K562 (cell line): ENCODE data around the gene KRT28. TPM values are rescaled to one million over a fixed set of nuclear protein-coding genes. Genes with fewer than 3 reads are reported as not detected.
A peak's percentile ranks its signal among the peaks of the same experiment; 100 is the strongest.

Experiments
- ATAC-seq: fragments of 200-7000 bp; cut with Tn5 transposase; 3 replicates; pipeline ENCODE4 v1.9.1; 2020; ENCODE audit warnings: moderate library complexity
- BruUV-seq: library from RNA; stranded (reverse); fragments of 400-500 nt; replicated peaks from 2 replicates; lab custom pipeline; 2021; lab: Mats Ljungman, UMichigan
- CTCF ChIA-PET: fragments of 300-600 bp; formaldehyde crosslinking; extraction: SDS; loops from one replicate; lab custom pipeline; 2021; ENCODE audit warnings: low intra/inter-chr PET ratio; lab: Yijun Ruan, JAX
- POLR2A ChIA-PET: fragments of 300-600, 350-650 bp; sonication (Branson Sonifier 250); formaldehyde crosslinking; extraction: SDS; loops from one replicate; lab custom pipeline; 2021; ENCODE audit warnings: antibody characterized with exemption, inconsistent platforms; lab: Yijun Ruan, JAX
- DNase-seq, 4 experiments: peaks; one replicate each; pipeline versions ENCODE4 v3.0.0 to v3.0.0-alpha.2; 2011 to 2018; ENCODE audit warnings: low spot score in 3 of 4, mixed read lengths in 3 of 4; ENCODE audit errors: extremely low read depth in 1 of 4
- FAIRE-seq: peaks from 2 replicates; lab custom pipeline; 2011; peaks lifted over from hg19 to GRCh38; lab: Jason Lieb, UNC
- H2AFZ ChIP-seq: 2 replicates; pipeline ENCODE4 v1.6.0; 2011; ENCODE audit warnings: low read depth, low read length, control low read depth, inconsistent platforms
- H3K27ac ChIP-seq: fragments of 200-600 bp; 3 replicates; pipeline ENCODE4 v1.8.0; 2011; ENCODE audit warnings: low read depth, mild to moderate bottlenecking, control low read depth, inconsistent platforms, low read length, moderate library complexity, mixed read lengths; ENCODE audit errors: extremely low read depth
- H3K27me3 ChIP-seq, 2 experiments: fragments of 300-600 bp in 1 of 2; 2 replicates in 1 of 2; 3 replicates in 1 of 2; pipeline versions ENCODE4 v1.6.0 to v1.8.0; 2011; ENCODE audit warnings: inconsistent platforms in 2 of 2, low read length in 2 of 2, mild to moderate bottlenecking in 1 of 2, mixed read lengths in 1 of 2, moderate library complexity in 1 of 2; ENCODE audit not compliant: control insufficient read depth in 2 of 2, insufficient read depth in 2 of 2
- H3K36me3 ChIP-seq: fragments of 300-600 bp; 3 replicates; pipeline ENCODE4 v1.8.0; 2011; ENCODE audit warnings: mild to moderate bottlenecking, low read length, inconsistent platforms; ENCODE audit not compliant: control insufficient read depth, insufficient read depth
- H3K4me1 ChIP-seq, 2 experiments: fragments of 200-600 bp in 1 of 2; replicated peaks in 1 of 2; 2 replicates in 1 of 2; 3 replicates in 1 of 2; pipeline versions ENCODE4 v1.5.1 to v1.8.0; 2011; ENCODE audit warnings: inconsistent platforms in 2 of 2, low read length in 2 of 2, mild to moderate bottlenecking in 1 of 2, mixed read lengths in 1 of 2, moderate library complexity in 1 of 2; ENCODE audit not compliant: control insufficient read depth in 2 of 2, insufficient read depth in 2 of 2
- H3K4me2 ChIP-seq: 2 replicates; pipeline ENCODE4 v1.6.1; 2011; ENCODE audit warnings: low read length, control low read depth, inconsistent platforms, mixed read lengths; ENCODE audit not compliant: insufficient read depth
- H3K4me3 ChIP-seq: fragments of 200-600 bp; sonication (generic), shearing (Covaris generic); 2 replicates; pipeline ENCODE4 v1.5.1; 2016; ENCODE audit warnings: control low read depth, inconsistent platforms
- H3K79me2 ChIP-seq: fragments of 200-600 bp; 3 replicates; pipeline ENCODE4 v1.8.0; 2011; ENCODE audit warnings: low read length, inconsistent platforms; ENCODE audit not compliant: control insufficient read depth, insufficient read depth
- H3K9ac ChIP-seq, 2 experiments: 2 replicates each; pipeline versions ENCODE4 v1.6.0 to v1.6.1; 2011; ENCODE audit warnings: low read depth in 2 of 2, low read length in 2 of 2, control low read depth in 1 of 2, inconsistent platforms in 1 of 2, mild to moderate bottlenecking in 1 of 2, mixed read lengths in 1 of 2; ENCODE audit not compliant: insufficient read depth in 1 of 2
- H3K9me1 ChIP-seq: one replicate; pipeline ENCODE4 v1.6.0; 2011; ENCODE audit warnings: inconsistent platforms, mild to moderate bottlenecking, low read length, moderate library complexity; ENCODE audit not compliant: control insufficient read depth, insufficient read depth
- H3K9me3 ChIP-seq: replicated peaks from 2 replicates; pipeline ENCODE4 v1.5.1; 2011; ENCODE audit warnings: low read depth, low read length, inconsistent platforms; ENCODE audit not compliant: control insufficient read depth, insufficient read depth
- H4K20me1 ChIP-seq: replicated peaks from 2 replicates; pipeline ENCODE4 v1.6.1; 2011; ENCODE audit warnings: low read length, inconsistent platforms, mixed read lengths; ENCODE audit not compliant: control insufficient read depth, insufficient read depth
- NR4A1 ChIP-seq, 2 experiments: fragments of 250-450 bp in 1 of 2; fragments of 450-650 bp in 1 of 2; sonication (Bioruptor Pico) in 1 of 2; IDR thresholded peaks; 2 replicates each; pipeline versions ENCODE4 v1.4.0 to v1.6.1; 2016 to 2020; ENCODE audit warnings: mild to moderate bottlenecking in 2 of 2, missing compliant biosample characterization in 1 of 2, missing genetic modification characterization in 1 of 2, moderate library complexity in 1 of 2
- PRPF4 ChIP-seq: fragments of 200-400 bp; formaldehyde crosslinking; IDR thresholded peaks from one replicate; pipeline ENCODE4 v1.6.1; 2017; ENCODE audit warnings: low read length, low read depth, mild to moderate bottlenecking; ENCODE audit not compliant: insufficient read depth, poor library complexity, severe bottlenecking
- ZNF408 ChIP-seq: fragments of 250-450 bp; sonication (Bioruptor Pico); IDR thresholded peaks from 2 replicates; pipeline ENCODE4 v1.4.0; 2020; ENCODE audit warnings: low read depth, mild to moderate bottlenecking, moderate library complexity
- WGBS: fragments of 100-300 bp; shearing (Covaris generic); methylation state at CpG from one replicate; pipeline ENCODE4 v1.1.6; 2016; ENCODE audit warnings: low coverage, mixed read lengths; ENCODE audit not compliant: insufficient coverage; ENCODE audit errors: missing lambda C conversion rate; 5-methylcytosine and 5-hydroxymethylcytosine counted together
- in situ Hi-C: fragments of 300-500 bp; cut with MboI; formaldehyde crosslinking; loops from 4 replicates; pipeline ENCODE4 v1.15.0; 2018; ENCODE audit warnings: inconsistent platforms, mixed read lengths
- intact Hi-C: fragments of 100-400 bp; cut with micrococcal nuclease; formaldehyde crosslinking; loops from 2 replicates; pipeline ENCODE4 v1.14.2; 2022
- polyA plus RNA-seq, 8 experiments: library from polyadenylated mRNA; depleted of rRNA in 4 of 8; stranded (reverse) in 5 of 8; unstranded in 3 of 8; fragments of >200 nt; fragmentation: Nextera tagmentation in 2 of 8; fragmentation: Illumina TruSeq in 1 of 8; extraction: Ambion mirVana in 2 of 8; extraction: Trizol in 1 of 8; gene quantifications; 2 replicates each; pipeline versions ENCODE4 v1.2.1 to v1.2.3, GENCODE V29; 2011 to 2014; ENCODE audit warnings: inconsistent platforms in 1 of 8, missing spikeins in 1 of 8
- total RNA-seq, 7 experiments: library from RNA; depleted of rRNA in 6 of 7; stranded (reverse); fragments of >200 nt in 6 of 7; fragmentation: Illumina TruSeq in 2 of 7; extraction: Trizol in 2 of 7; gene quantifications; 2 replicates each; pipeline versions ENCODE4 v1.2.1 to v1.2.3, GENCODE V29; 2011 to 2021; ENCODE audit warnings: low replicate concordance in 1 of 7
- TF ChIP-seq, protein P1 (sequence below): fragments of 150-350 bp; conservative IDR thresholded peaks from 2 replicates; pipeline ENCODE4 v1.6.1; 2014; ENCODE audit warnings: low read length

The KRT28 gene
- total and polyA plus RNA-seq, 9 of the 15 experiments (the other 6 are each of a cell fraction or from before 2014, with no cell fraction given), result not detected

DNA sequence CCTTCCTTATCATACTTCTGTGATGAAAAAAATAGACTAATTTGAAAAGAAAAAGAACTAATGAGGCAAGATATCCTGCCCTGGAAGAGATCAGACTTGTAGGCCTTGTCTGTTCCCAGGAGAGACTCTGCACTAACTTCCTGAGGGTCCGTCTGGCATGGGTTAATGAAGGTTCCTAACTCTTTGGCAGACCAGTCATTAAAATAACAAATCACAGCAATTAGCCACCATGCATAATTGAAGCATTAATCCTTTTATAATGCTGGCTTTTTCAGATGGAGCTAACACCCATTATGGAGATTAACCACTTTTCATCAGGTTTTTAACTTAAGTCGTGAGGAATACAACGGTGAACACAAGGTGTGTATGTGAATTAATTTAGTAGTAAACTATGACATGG lies 33.1 kb upstream of the KRT28 start:
- Histone ChIP-seq H3K36me3 (peaks cover 36% of the 10 kb centered on the region), H3K27me3 (no peaks in the 10 kb centered on the region), H4K20me1 (no peaks in the 10 kb centered on the region), H3K4me3 (no peak overlapping the region)
- in situ Hi-C loops, result no loop called here
- TF ChIP-seq PRPF4, result no peak
- no peak for TF ChIP-seq ZNF408 (CRISPR knock-in tag)
- TF ChIP-seq, protein P1, sequence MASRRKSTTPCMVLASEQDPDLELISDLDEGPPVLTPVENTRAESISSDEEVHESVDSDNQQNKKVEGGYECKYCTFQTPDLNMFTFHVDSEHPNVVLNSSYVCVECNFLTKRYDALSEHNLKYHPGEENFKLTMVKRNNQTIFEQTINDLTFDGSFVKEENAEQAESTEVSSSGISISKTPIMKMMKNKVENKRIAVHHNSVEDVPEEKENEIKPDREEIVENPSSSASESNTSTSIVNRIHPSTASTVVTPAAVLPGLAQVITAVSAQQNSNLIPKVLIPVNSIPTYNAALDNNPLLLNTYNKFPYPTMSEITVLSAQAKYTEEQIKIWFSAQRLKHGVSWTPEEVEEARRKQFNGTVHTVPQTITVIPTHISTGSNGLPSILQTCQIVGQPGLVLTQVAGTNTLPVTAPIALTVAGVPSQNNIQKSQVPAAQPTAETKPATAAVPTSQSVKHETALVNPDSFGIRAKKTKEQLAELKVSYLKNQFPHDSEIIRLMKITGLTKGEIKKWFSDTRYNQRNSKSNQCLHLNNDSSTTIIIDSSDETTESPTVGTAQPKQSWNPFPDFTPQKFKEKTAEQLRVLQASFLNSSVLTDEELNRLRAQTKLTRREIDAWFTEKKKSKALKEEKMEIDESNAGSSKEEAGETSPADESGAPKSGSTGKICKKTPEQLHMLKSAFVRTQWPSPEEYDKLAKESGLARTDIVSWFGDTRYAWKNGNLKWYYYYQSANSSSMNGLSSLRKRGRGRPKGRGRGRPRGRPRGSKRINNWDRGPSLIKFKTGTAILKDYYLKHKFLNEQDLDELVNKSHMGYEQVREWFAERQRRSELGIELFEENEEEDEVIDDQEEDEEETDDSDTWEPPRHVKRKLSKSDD, result no peak
- TF ChIP-seq NR4A1 (CRISPR knock-in tag; IDR thresholded peaks at IDR 0.05), result no peak
- no peak for TF ChIP-seq NR4A1 (tag; IDR thresholded peaks at IDR 0.05)
- TF ChIP-seq, all 486 proteins: peak for 0
- no peak for ATAC-seq
- Histone ChIP-seq H3K4me1 (peaks cover 2 to 18% of the 10 kb centered on the region in 2 experiments; a peak in 3 of 5 replicates), H3K79me2 (peaks cover 33% of the 10 kb centered on the region), H2AFZ (no peak overlapping the region), H3K4me2 (no peak overlapping the region), H3K9ac (no peak overlapping the region), H3K9me1 (no peaks in the 10 kb centered on the region), H3K9me3 (no peaks in the 10 kb centered on the region), H3K27ac (0 out of 3 replicates have a peak overlapping the region, but pooled peaks have one; percentile 19)
- WGBS, result 92% methylated on average over 3 of the region's 3 CpGs
- CTCF ChIA-PET, result no interaction called here
- no TSS peak for BruUV-seq
- POLR2A ChIA-PET, result interaction anchor here (1.3 to 2.6 kb wide), 3 partner anchors 10 to 24 kb away, joined by 3 to 11 read pairs (median 9); no protein-coding TSS in a partner anchor
- DNase-seq, result no peak
- intact Hi-C loops, result no loop called here
- FAIRE-seq, result no peak
